Adrenal gland (tissue), 12 donors: ENCODE results near the gene DDC. TPM values are rescaled to one million over a fixed set of nuclear protein-coding genes. Genes with fewer than 3 reads are reported as not detected.

Source experiments
- DNase-seq, 7 donors: peaks; one replicate each; pipeline ENCODE4 v3.0.0-alpha.2; 2019 to 2020
- H3K27ac ChIP-seq, 5 donors: fragments of 200-600 bp; sonication (generic) in 4 of 5; 1 replicate in 3 of 5; 2 replicates in 2 of 5; pipeline versions ENCODE4 v1.5.1 to v1.8.0; 2016 to 2020; ENCODE audit warnings: mild to moderate bottlenecking in 1 of 5
- H3K27me3 ChIP-seq: fragments of 200-600 bp; 2 replicates; pipeline ENCODE4 v1.8.0; 2021
- H3K36me3 ChIP-seq, 2 donors: fragments of 200-600 bp; replicated peaks in 1 of 2; 1 replicate in 1 of 2; 2 replicates in 1 of 2; pipeline versions ENCODE4 v1.5.1 to v1.8.0; 2018 to 2022
- H3K4me1 ChIP-seq, 2 donors: fragments of 200-600 bp; replicated peaks in 1 of 2; 1 replicate in 1 of 2; 2 replicates in 1 of 2; pipeline versions ENCODE4 v1.5.1 to v1.8.0; 2018 to 2021
- H3K4me3 ChIP-seq, 4 donors: fragments of 200-600 bp; sonication (generic) in 3 of 4; one replicate each; pipeline ENCODE4 v1.5.1; 2016 to 2018
- H3K9me3 ChIP-seq, 3 donors: fragments of 200-600 bp; sonication (generic) in 1 of 3; replicated peaks in 1 of 3; 1 replicate in 2 of 3; 2 replicates in 1 of 3; pipeline versions ENCODE4 v1.5.1 to v1.8.0; 2016 to 2021
- POLR2A ChIP-seq, 2 donors: fragments of 450-650 bp; IDR thresholded peaks; one replicate each; pipeline ENCODE4 v1.6.1; 2017; ENCODE audit warnings: antibody characterized with exemption in 2 of 2, mild to moderate bottlenecking in 2 of 2, moderate library complexity in 1 of 2
- WGBS, 4 donors: extraction: QIAGEN DNeasy Blood & Tissue Kit in 2 of 4; methylation state at CpG; one replicate each; pipeline versions ENCODE4 v1.1.5 to v1.1.7; 2013 to 2017; 5-methylcytosine and 5-hydroxymethylcytosine counted together
- intact Hi-C, 2 donors: fragments of 100-400 bp; cut with DNase I; formaldehyde crosslinking; loops; one replicate each; pipeline versions ENCODE4 v1.14.1 to v1.15.0; 2022 to 2023
- polyA plus RNA-seq, 3 donors: library from polyadenylated mRNA; stranded (reverse); fragments of 200-250 nt in 2 of 3; fragments of 350-450 nt in 1 of 3; fragmentation: Illumina TruSeq in 1 of 3; extraction: RNeasy Lipid Tissue Mini Kit (QIAGEN cat#74804) in 1 of 3; gene quantifications; one replicate each; pipeline ENCODE4 v1.2.3, GENCODE V29; 2013 to 2014
- total RNA-seq, 9 donors: library from RNA; depleted of rRNA in 4 of 9; stranded (reverse); fragments of >200 nt in 4 of 9; fragments of 120-200 nt in 1 of 9; fragmentation: NEBNext Ultra II Directional in 1 of 9; extraction: Animal tissue kit (Norgen Biotek cat#: 25700) in 1 of 9; gene quantifications; one replicate each; pipeline versions ENCODE4 v1.1.0 to v1.2.4, GENCODE V29; 2013 to 2023
- TF ChIP-seq, protein P1 (sequence below), 6 experiments: fragments of 450-650 bp in 4 of 6; fragments of 200-600 bp in 2 of 6; sonication (generic) in 1 of 6; IDR thresholded peaks; 1 replicate in 5 of 6; 2 replicates in 1 of 6; pipeline versions ENCODE4 v1.5.1 to v1.8.0; 2016 to 2021; ENCODE audit warnings: antibody characterized with exemption in 6 of 6, mild to moderate bottlenecking in 2 of 6, moderate library complexity in 1 of 6
- donor health status: healthy with polysubstance abuse.
- donor health status: Bipolar disorder and iron deficiency.
- donor health status: DM: yes; HTN: yes; CAD: no.
- donor health status: DM: no; HTN: no; CAD: no.
- donor health status: DM: no; HTN: no; CAD: no.
- donor health status: DM: yes; HTN: yes; CAD: no.

The DDC gene
- total and polyA plus RNA-seq, 12 donors: 0.58 to 52.7 (median 15.4) TPM

DNA sequence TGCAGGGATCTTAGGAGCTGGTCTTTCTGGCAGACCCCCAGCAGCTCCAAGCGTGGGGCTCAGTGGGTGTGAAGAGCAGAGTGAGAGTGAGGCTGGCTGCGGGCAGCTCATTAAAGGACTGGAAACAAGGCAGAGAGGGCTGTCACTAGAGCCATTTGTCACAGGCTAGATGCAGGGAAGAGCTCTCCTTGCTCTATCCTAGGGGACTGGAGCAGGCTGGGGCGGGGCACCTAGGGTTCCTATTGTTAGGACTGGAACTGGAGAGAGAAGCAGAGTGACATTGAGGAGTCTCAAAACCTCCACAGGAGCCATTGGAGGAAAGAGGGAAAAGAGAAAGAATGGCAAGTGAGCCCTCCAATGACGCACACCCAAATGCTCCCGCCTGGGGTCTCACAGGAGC is 772 bp upstream of the DDC start:
- no peak for TF ChIP-seq POLR2A (IDR thresholded peaks at IDR 0.05)
- TF ChIP-seq, protein P1, sequence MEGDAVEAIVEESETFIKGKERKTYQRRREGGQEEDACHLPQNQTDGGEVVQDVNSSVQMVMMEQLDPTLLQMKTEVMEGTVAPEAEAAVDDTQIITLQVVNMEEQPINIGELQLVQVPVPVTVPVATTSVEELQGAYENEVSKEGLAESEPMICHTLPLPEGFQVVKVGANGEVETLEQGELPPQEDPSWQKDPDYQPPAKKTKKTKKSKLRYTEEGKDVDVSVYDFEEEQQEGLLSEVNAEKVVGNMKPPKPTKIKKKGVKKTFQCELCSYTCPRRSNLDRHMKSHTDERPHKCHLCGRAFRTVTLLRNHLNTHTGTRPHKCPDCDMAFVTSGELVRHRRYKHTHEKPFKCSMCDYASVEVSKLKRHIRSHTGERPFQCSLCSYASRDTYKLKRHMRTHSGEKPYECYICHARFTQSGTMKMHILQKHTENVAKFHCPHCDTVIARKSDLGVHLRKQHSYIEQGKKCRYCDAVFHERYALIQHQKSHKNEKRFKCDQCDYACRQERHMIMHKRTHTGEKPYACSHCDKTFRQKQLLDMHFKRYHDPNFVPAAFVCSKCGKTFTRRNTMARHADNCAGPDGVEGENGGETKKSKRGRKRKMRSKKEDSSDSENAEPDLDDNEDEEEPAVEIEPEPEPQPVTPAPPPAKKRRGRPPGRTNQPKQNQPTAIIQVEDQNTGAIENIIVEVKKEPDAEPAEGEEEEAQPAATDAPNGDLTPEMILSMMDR (IDR thresholded peaks at IDR 0.05): no peak
- intact Hi-C loops: no loop called here
- no peaks in the 10 kb centered on the region for H3K9me3 ChIP-seq
- peaks cover 0 to 3% of the 10 kb centered on the region in 2 donors for H3K4me1 ChIP-seq
- H3K27ac ChIP-seq: no peak overlapping the region
- no peaks in the 10 kb centered on the region for H3K36me3 ChIP-seq
- no peak overlapping the region for H3K4me3 ChIP-seq
- no peaks in the 10 kb centered on the region for H3K27me3 ChIP-seq
- WGBS, 4 donors: 71 to 82% (median 79%) methylated on average over 5 of the region's 5 CpGs
- no peak for DNase-seq

DNA sequence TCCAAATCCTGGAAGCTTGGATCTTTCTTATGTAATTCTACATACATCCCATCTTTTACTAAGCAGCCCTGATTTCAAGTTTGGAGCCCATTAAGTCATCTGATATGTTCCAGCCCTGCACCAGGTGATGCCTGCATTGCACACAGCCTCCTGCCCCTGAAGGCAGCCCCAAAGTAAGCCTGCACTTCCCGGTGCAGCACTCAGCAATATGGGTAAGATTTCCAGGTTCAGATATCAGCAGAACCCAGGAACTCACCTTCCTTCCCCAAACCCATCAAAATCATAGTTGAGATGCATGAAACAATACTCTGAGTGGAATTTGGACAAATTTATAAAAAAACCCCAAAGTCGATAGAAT is 333 bp upstream of the DDC start:
- TF ChIP-seq, protein P1 (IDR thresholded peaks at IDR 0.05): no peak
- TF ChIP-seq POLR2A (IDR thresholded peaks at IDR 0.05): no peak
- no peak overlapping the region for H3K4me3 ChIP-seq
- no peaks in the 10 kb centered on the region for H3K27me3 ChIP-seq
- no peaks in the 10 kb centered on the region for H3K36me3 ChIP-seq
- H3K27ac ChIP-seq: no peak overlapping the region
- no peaks in the 10 kb centered on the region for H3K9me3 ChIP-seq
- no peak for DNase-seq
- intact Hi-C loops: no loop called here
- WGBS, 4 donors: 77 to 100% (median 82%) methylated on average over 2 of the region's 2 CpGs
- H3K4me1 ChIP-seq: peaks cover 0 to 7% of the 10 kb centered on the region in 2 donors

DNA sequence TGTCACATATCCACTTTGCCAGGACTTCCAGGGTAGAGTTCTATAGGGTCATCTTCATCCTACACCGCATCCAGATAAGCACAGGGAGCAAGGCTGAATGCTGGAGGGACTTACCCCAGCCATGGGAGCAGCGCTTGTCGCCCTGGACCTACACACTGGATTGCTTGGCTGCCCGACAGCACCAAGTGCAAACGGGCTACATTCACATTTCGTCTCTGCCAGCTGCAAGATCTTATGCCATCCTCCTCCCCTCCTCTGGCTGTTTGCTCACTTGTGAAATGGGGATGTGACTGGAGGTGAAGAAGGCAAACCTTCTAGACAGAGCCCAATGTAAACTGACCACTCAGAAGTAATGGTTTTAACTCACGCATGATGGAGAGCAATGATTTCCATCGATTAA is 1.0 kb downstream of the DDC start:
- Histone ChIP-seq H3K36me3 (no peaks in the 10 kb centered on the region), H3K27me3 (no peaks in the 10 kb centered on the region), H3K4me1 (peaks cover 0 to 7% of the 10 kb centered on the region in 2 donors), H3K27ac (no peak overlapping the region), H3K9me3 (no peaks in the 10 kb centered on the region), H3K4me3 (no peak overlapping the region)
- no peak for DNase-seq
- TF ChIP-seq, protein P1 (IDR thresholded peaks at IDR 0.05): no peak
- TF ChIP-seq POLR2A (IDR thresholded peaks at IDR 0.05): no peak
- WGBS, 4 donors: 85 to 94% (median 91%) methylated on average over 8 of the region's 8 CpGs
- intact Hi-C loops: no loop called here

DNA sequence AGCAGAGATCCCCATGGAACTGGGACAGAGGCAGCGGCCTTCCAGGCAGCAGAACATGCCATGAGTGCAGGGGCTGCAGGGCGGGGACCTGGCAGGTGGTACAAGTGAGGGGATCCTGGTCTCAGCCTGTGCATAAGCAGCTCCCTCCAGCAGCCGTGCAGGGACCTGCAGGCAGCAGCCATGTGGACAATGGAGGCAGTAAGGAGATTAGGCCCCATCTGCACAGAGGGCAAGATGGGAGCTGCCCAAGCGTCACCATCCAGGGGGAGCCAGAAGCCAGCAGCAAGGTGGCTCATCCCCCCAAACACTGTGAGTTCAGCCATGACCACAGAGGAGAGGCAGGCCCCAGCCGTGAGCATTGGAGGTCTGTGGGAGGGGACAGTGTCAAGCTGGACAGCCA is 3.1 kb downstream of the DDC start:
- intact Hi-C loops: no loop called here
- 77 to 92% (median 84%) methylated on average over 3 to 5 of the region's 5 CpGs for WGBS, 4 donors
- TF ChIP-seq POLR2A (IDR thresholded peaks at IDR 0.05): no peak
- TF ChIP-seq, protein P1 (IDR thresholded peaks at IDR 0.05): no peak

More for the DNA sequence above, 3.1 kb downstream of the DDC start:
- Histone ChIP-seq H3K36me3 (no peaks in the 10 kb centered on the region), H3K27me3 (no peaks in the 10 kb centered on the region), H3K4me1 (peaks cover 0 to 12% of the 10 kb centered on the region in 2 donors), H3K4me3 (no peak overlapping the region), H3K9me3 (no peaks in the 10 kb centered on the region), H3K27ac (no peak overlapping the region)
- no peak for DNase-seq
